SK-N-SH (cell line): ENCODE results near the gene CAPN9. TPM values are rescaled to one million over a fixed set of nuclear protein-coding genes. Genes with fewer than 3 reads are reported as not detected.

Source experiments
- CTCF ChIA-PET: fragments of 300-600, 350-600 bp; formaldehyde crosslinking; extraction: SDS; loops from one replicate; lab custom pipeline; 2021; lab: Yijun Ruan, JAX
- POLR2A ChIA-PET: fragments of 350-600 bp; sonication (Branson Sonifier 250); formaldehyde crosslinking; extraction: SDS; loops from one replicate; lab custom pipeline; 2020; ENCODE audit warnings: antibody characterized with exemption, inconsistent platforms; lab: Yijun Ruan, JAX
- DNase-seq: peaks from one replicate; pipeline ENCODE4 v3.0.0; 2012
- H2AFZ ChIP-seq: fragments of 200-600 bp; sonication (generic); 2 replicates; pipeline ENCODE4 v1.8.1; 2016; ENCODE audit warnings: antibody characterized with exemption, mild to moderate bottlenecking, low read depth
- H3F3A ChIP-seq: fragments of 200-600 bp; sonication (generic); replicated peaks from 2 replicates; pipeline ENCODE3; 2016; ENCODE audit warnings: antibody characterized with exemption, mild to moderate bottlenecking; ENCODE audit not compliant: insufficient read depth
- H3K27ac ChIP-seq, 2 experiments: fragments of 200-500 bp in 1 of 2; fragments of 200-600 bp in 1 of 2; sonication (Bioruptor generic) in 1 of 2; sonication (generic), shearing (Covaris generic) in 1 of 2; 2 replicates each; pipeline versions ENCODE4 v1.5.1 to v1.6.1; 2014 to 2016; ENCODE audit warnings: low read depth in 2 of 2, inconsistent platforms in 1 of 2, low read length in 1 of 2, mild to moderate bottlenecking in 1 of 2, mixed read lengths in 1 of 2
- H3K27me3 ChIP-seq: fragments of 200-600 bp; sonication (generic), shearing (Covaris generic); 2 replicates; pipeline ENCODE4 v1.6.1; 2016; ENCODE audit warnings: mixed run types; ENCODE audit not compliant: insufficient read depth
- H3K36me3 ChIP-seq, 2 experiments: fragments of 200-500 bp in 1 of 2; fragments of 200-600 bp in 1 of 2; sonication (Bioruptor generic) in 1 of 2; sonication (generic) in 1 of 2; replicated peaks in 1 of 2; 2 replicates each; pipeline versions ENCODE3 to v1.5.1; 2014 to 2016; ENCODE audit warnings: low read length in 1 of 2, mild to moderate bottlenecking in 1 of 2; ENCODE audit not compliant: insufficient read depth in 2 of 2, control insufficient read depth in 1 of 2
- H3K4me1 ChIP-seq, 2 experiments: fragments of 200-500 bp in 1 of 2; fragments of 200-600 bp in 1 of 2; sonication (Bioruptor generic) in 1 of 2; sonication (generic), shearing (Covaris generic) in 1 of 2; 2 replicates each; pipeline versions ENCODE4 v1.5.1 to v1.6.1; 2014 to 2016; ENCODE audit warnings: low read depth in 1 of 2, low read length in 1 of 2, mixed run types in 1 of 2; ENCODE audit not compliant: insufficient read depth in 2 of 2, control insufficient read depth in 1 of 2
- H3K4me2 ChIP-seq: fragments of 200-600 bp; sonication (generic), shearing (Covaris generic); 2 replicates; pipeline ENCODE4 v1.6.1; 2017; ENCODE audit warnings: mixed run types
- H3K4me3 ChIP-seq, 2 experiments: fragments of 200-500 bp in 1 of 2; fragments of 200-600 bp in 1 of 2; sonication (Bioruptor generic) in 1 of 2; sonication (generic), shearing (Covaris generic) in 1 of 2; 2 replicates each; pipeline versions ENCODE4 v1.5.1 to v1.8.1; 2014 to 2016; ENCODE audit warnings: low read depth in 2 of 2, inconsistent platforms in 1 of 2, low read length in 1 of 2, mild to moderate bottlenecking in 1 of 2, mixed read lengths in 1 of 2, moderate library complexity in 1 of 2
- H3K79me2 ChIP-seq: fragments of 200-600 bp; sonication (generic); 2 replicates; pipeline ENCODE4 v1.8.1; 2017; ENCODE audit warnings: mild to moderate bottlenecking; ENCODE audit not compliant: insufficient read depth
- H3K9ac ChIP-seq: fragments of 200-600 bp; sonication (generic); 2 replicates; pipeline ENCODE4 v1.6.1; 2017; ENCODE audit warnings: mixed run types
- H3K9me2 ChIP-seq: fragments of 200-600 bp; sonication (generic); 2 replicates; pipeline ENCODE4 v1.6.1; 2017; ENCODE audit warnings: mixed run types
- H3K9me3 ChIP-seq: fragments of 200-600 bp; sonication (generic); 2 replicates; pipeline ENCODE4 v1.6.1; 2017; ENCODE audit warnings: mixed run types, mild to moderate bottlenecking, moderate library complexity
- H4K20me1 ChIP-seq: fragments of 200-600 bp; sonication (generic); 2 replicates; pipeline ENCODE4 v1.6.1; 2017; ENCODE audit warnings: mild to moderate bottlenecking, mixed run types; ENCODE audit not compliant: insufficient read depth
- CHD2 ChIP-seq: fragments of 150-350 bp; IDR thresholded peaks from 2 replicates; pipeline ENCODE4 v1.6.1; 2018; ENCODE audit warnings: low read length; ENCODE audit not compliant: partially characterized antibody
- CTCF ChIP-seq: fragments of 200-600 bp; sonication (generic); IDR thresholded peaks from 2 replicates; pipeline ENCODE4 v1.6.1; 2017; ENCODE audit warnings: antibody characterized with exemption, mild to moderate bottlenecking, moderate library complexity
- EP300 ChIP-seq, 2 experiments: IDR thresholded peaks; 2 replicates each; pipeline versions ENCODE4 v1.4.0 to v1.6.1; 2012; ENCODE audit warnings: borderline replicate concordance in 1 of 2, low read depth in 1 of 2, low read length in 1 of 2
- FOSL2 ChIP-seq: IDR thresholded peaks from 2 replicates; pipeline ENCODE4 v1.4.0; 2012; ENCODE audit warnings: low read depth, mild to moderate bottlenecking, moderate library complexity, borderline replicate concordance
- MXI1 ChIP-seq: IDR thresholded peaks from 2 replicates; pipeline ENCODE4 v1.6.1; 2012; ENCODE audit warnings: mild to moderate bottlenecking, low read depth, low read length, improper control_type of control experiment
- NFIC ChIP-seq: IDR thresholded peaks from 2 replicates; pipeline ENCODE4 v1.4.0; 2012; ENCODE audit warnings: borderline replicate concordance
- RFX5 ChIP-seq: IDR thresholded peaks from 2 replicates; pipeline ENCODE4 v1.6.1; 2012; ENCODE audit warnings: mild to moderate bottlenecking, improper control_type of control experiment, low read length
- RXRA ChIP-seq: IDR thresholded peaks from 2 replicates; pipeline ENCODE4 v1.4.0; 2012; ENCODE audit warnings: low read depth, mild to moderate bottlenecking, borderline replicate concordance
- SMC3 ChIP-seq: IDR thresholded peaks from 2 replicates; pipeline ENCODE4 v1.6.1; 2012; ENCODE audit warnings: low read depth, low read length, improper control_type of control experiment
- TCF12 ChIP-seq: IDR thresholded peaks from 2 replicates; pipeline ENCODE4 v1.4.0; 2012
- USF1 ChIP-seq: IDR thresholded peaks from 2 replicates; pipeline ENCODE4 v1.4.0; 2012; ENCODE audit warnings: low read depth, borderline replicate concordance
- whole genome bisulfite sequencing: methylation state at CpG from one replicate; pipeline ENCODE4 v1.1.6; 2017; ENCODE audit warnings: low lambda C conversion rate; 5-methylcytosine and 5-hydroxymethylcytosine counted together
- polyA plus RNA-seq, 3 experiments: library from polyadenylated mRNA; depleted of rRNA; stranded (reverse); fragments of >200 nt; gene quantifications; 2 replicates each; pipeline ENCODE4 v1.2.3, GENCODE V29; 2012
- TF ChIP-seq, protein P1 (sequence below): fragments of 150-350 bp; IDR thresholded peaks from 2 replicates; pipeline ENCODE4 v1.6.1; 2016; ENCODE audit warnings: mild to moderate bottlenecking, low read depth, low read length
- TF ChIP-seq, protein P2 (sequence below): IDR thresholded peaks from 2 replicates; pipeline ENCODE4 v1.4.0; 2012; ENCODE audit warnings: low read depth, borderline replicate concordance
- TF ChIP-seq, protein P3 (sequence below): IDR thresholded peaks from 2 replicates; pipeline ENCODE4 v1.4.0; 2012; ENCODE audit warnings: low read depth
- TF ChIP-seq, protein P4 (sequence below): IDR thresholded peaks from 2 replicates; pipeline ENCODE4; 2012

Gene CAPN9
- polyA plus RNA-seq, 1 of the 3 experiments (the other 2 are of a cell fraction) = not detected

DNA sequence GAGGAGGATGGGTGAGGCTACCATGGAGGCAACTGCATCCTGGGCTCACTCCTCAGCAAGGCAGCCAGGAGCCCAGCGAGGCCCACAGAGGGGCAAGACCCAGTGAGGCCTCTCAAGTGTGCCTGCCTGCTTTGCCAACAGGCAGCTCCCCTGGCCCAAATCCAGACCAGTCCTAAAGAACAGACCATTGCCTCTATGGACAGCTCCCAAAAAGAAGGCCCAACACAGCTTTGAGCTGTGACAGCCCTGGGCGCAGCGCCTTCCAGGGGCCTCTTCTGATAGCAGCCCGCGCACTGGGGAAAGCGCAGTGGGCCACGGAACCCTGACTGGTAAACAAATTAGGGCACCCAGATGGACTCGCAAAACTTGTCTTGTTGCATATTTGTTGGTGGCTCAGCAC is 95.6 kb downstream of the CAPN9 start:
- Histone ChIP-seq H3K4me1 (peaks cover 0 to 2% of the 10 kb centered on the region in 2 experiments; a peak in 1 of 4 replicates), H3K79me2 (peaks cover 11% of the 10 kb centered on the region; the same call in 1 of the 2 replicates), H3F3A (no peaks in the 10 kb centered on the region), H3K4me2 (no peak overlapping the region), H3K36me3 (peaks cover 17 to 43% of the 10 kb centered on the region in 2 experiments), H4K20me1 (no peaks in the 10 kb centered on the region), H3K27me3 (no peaks in the 10 kb centered on the region), H3K9me2 (no peaks in the 10 kb centered on the region), H3K9ac (no peak overlapping the region), H3K9me3 (no peaks in the 10 kb centered on the region), H3K4me3 (no peak overlapping the region), H3K27ac (no peak overlapping the region), H2AFZ (no peak overlapping the region)
- TF ChIP-seq SMC3 = no peak
- TF ChIP-seq TCF12 = no peak
- TF ChIP-seq CTCF = no peak
- TF ChIP-seq FOSL2 = no peak
- TF ChIP-seq RXRA = no peak
- TF ChIP-seq, protein P1, sequence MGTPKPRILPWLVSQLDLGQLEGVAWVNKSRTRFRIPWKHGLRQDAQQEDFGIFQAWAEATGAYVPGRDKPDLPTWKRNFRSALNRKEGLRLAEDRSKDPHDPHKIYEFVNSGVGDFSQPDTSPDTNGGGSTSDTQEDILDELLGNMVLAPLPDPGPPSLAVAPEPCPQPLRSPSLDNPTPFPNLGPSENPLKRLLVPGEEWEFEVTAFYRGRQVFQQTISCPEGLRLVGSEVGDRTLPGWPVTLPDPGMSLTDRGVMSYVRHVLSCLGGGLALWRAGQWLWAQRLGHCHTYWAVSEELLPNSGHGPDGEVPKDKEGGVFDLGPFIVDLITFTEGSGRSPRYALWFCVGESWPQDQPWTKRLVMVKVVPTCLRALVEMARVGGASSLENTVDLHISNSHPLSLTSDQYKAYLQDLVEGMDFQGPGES = no peak
- TF ChIP-seq EP300 (IDR thresholded peaks at IDR 0.05; ENCODE audit: borderline replicate concordance in 1 of 2, low read depth in 1 of 2, low read length in 1 of 2) = no peak
- TF ChIP-seq MXI1 = no peak
- TF ChIP-seq, protein P2, sequence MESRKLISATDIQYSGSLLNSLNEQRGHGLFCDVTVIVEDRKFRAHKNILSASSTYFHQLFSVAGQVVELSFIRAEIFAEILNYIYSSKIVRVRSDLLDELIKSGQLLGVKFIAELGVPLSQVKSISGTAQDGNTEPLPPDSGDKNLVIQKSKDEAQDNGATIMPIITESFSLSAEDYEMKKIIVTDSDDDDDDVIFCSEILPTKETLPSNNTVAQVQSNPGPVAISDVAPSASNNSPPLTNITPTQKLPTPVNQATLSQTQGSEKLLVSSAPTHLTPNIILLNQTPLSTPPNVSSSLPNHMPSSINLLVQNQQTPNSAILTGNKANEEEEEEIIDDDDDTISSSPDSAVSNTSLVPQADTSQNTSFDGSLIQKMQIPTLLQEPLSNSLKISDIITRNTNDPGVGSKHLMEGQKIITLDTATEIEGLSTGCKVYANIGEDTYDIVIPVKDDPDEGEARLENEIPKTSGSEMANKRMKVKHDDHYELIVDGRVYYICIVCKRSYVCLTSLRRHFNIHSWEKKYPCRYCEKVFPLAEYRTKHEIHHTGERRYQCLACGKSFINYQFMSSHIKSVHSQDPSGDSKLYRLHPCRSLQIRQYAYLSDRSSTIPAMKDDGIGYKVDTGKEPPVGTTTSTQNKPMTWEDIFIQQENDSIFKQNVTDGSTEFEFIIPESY = no peak
- TF ChIP-seq, protein P3, sequence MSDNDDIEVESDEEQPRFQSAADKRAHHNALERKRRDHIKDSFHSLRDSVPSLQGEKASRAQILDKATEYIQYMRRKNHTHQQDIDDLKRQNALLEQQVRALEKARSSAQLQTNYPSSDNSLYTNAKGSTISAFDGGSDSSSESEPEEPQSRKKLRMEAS = no peak
- TF ChIP-seq CHD2 = no peak
- no peak for TF ChIP-seq RFX5
- TF ChIP-seq NFIC = no peak
- no peak for TF ChIP-seq USF1
- TF ChIP-seq, protein P4, sequence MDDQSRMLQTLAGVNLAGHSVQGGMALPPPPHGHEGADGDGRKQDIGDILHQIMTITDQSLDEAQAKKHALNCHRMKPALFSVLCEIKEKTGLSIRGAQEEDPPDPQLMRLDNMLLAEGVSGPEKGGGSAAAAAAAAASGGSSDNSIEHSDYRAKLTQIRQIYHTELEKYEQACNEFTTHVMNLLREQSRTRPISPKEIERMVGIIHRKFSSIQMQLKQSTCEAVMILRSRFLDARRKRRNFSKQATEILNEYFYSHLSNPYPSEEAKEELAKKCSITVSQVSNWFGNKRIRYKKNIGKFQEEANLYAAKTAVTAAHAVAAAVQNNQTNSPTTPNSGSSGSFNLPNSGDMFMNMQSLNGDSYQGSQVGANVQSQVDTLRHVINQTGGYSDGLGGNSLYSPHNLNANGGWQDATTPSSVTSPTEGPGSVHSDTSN = no peak
- ChIA-PET CTCF (no interaction called here), POLR2A (no interaction called here)
- DNase-seq = no peak
- 90% methylated on average over 2 of the region's 8 CpGs for WGBS
